Measurements from ENCODE around the gene CNTNAP3.
"Not testable (repeated sequence)": the region's sequence is repeated elsewhere in the genome, so short reads cannot be mapped to it uniquely, and the experiment has no call there.

- TF ChIP-seq, protein P1, sequence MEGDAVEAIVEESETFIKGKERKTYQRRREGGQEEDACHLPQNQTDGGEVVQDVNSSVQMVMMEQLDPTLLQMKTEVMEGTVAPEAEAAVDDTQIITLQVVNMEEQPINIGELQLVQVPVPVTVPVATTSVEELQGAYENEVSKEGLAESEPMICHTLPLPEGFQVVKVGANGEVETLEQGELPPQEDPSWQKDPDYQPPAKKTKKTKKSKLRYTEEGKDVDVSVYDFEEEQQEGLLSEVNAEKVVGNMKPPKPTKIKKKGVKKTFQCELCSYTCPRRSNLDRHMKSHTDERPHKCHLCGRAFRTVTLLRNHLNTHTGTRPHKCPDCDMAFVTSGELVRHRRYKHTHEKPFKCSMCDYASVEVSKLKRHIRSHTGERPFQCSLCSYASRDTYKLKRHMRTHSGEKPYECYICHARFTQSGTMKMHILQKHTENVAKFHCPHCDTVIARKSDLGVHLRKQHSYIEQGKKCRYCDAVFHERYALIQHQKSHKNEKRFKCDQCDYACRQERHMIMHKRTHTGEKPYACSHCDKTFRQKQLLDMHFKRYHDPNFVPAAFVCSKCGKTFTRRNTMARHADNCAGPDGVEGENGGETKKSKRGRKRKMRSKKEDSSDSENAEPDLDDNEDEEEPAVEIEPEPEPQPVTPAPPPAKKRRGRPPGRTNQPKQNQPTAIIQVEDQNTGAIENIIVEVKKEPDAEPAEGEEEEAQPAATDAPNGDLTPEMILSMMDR (IDR thresholded peaks at IDR 0.05): not testable (repeated sequence)
- TF ChIP-seq POLR2A (IDR thresholded peaks at IDR 0.05): not testable (repeated sequence)
Measured at GRCh38 chr9:39085311-39085710, 202.7 kb downstream of the CNTNAP3 start.
